Measurements from ENCODE around the gene CLTCL1. TPM values are rescaled to one million over a fixed set of nuclear protein-coding genes. Genes with fewer than 3 reads are reported as not detected.

Gene CLTCL1
- total RNA-seq, 1 experiment from 2014 or later = 5.8 TPM

- no peak for DNase-seq (ENCODE audit: low spot score)
Observed at GRCh38 chr22:19244600-19245352, 46.7 kb downstream of the CLTCL1 start.

GRCh38 chr22:19242699-19243098 is 48.8 kb downstream of the CLTCL1 start:
- no peak for DNase-seq (ENCODE audit: low spot score)

- no peak for DNase-seq (ENCODE audit: low spot score)
Observed at GRCh38 chr22:19241593-19241906, 50.0 kb downstream of the CLTCL1 start.

- DNase-seq (ENCODE audit: low spot score) = no peak
Observed at GRCh38 chr22:19240813-19241592, 50.5 kb downstream of the CLTCL1 start.

GRCh38 chr22:19239464-19239863 is 52.1 kb downstream of the CLTCL1 start:
- DNase-seq (ENCODE audit: low spot score) = no peak

GRCh38 chr22:19238900-19239299 is 52.6 kb downstream of the CLTCL1 start:
- DNase-seq (ENCODE audit: low spot score) = no peak

- DNase-seq (ENCODE audit: low spot score) = no peak
Observed at GRCh38 chr22:19235874-19236273, 55.6 kb downstream of the CLTCL1 start.

- no peak for DNase-seq (ENCODE audit: low spot score)
Observed at GRCh38 chr22:19234126-19234896, 57.2 kb downstream of the CLTCL1 start.

GRCh38 chr22:19233189-19233661 is 58.3 kb downstream of the CLTCL1 start:
- DNase-seq (ENCODE audit: low spot score) = no peak

GRCh38 chr22:19232623-19233022 is 58.9 kb downstream of the CLTCL1 start:
- DNase-seq (ENCODE audit: low spot score) = no peak

- no peak for DNase-seq (ENCODE audit: low spot score)
Observed at GRCh38 chr22:19231986-19232385, 59.5 kb downstream of the CLTCL1 start.

- no peak for DNase-seq (ENCODE audit: low spot score)
Observed at GRCh38 chr22:19229600-19229999, 61.9 kb downstream of the CLTCL1 start.

- DNase-seq (ENCODE audit: low spot score) = no peak
Observed at GRCh38 chr22:19228179-19228578, 63.3 kb downstream of the CLTCL1 start.

- no peak for DNase-seq (ENCODE audit: low spot score)
Observed at GRCh38 chr22:19226428-19226827, 65.1 kb downstream of the CLTCL1 start.

- DNase-seq (ENCODE audit: low spot score) = no peak
Observed at GRCh38 chr22:19225560-19225959, 66.0 kb downstream of the CLTCL1 start.

GRCh38 chr22:19224985-19225384 is 66.5 kb downstream of the CLTCL1 start:
- no peak for DNase-seq (ENCODE audit: low spot score)

- no peak for DNase-seq (ENCODE audit: low spot score)
Observed at GRCh38 chr22:19224557-19224956, 67.0 kb downstream of the CLTCL1 start.

GRCh38 chr22:19223617-19224016 is 67.9 kb downstream of the CLTCL1 start:
- no peak for DNase-seq (ENCODE audit: low spot score)

- DNase-seq (ENCODE audit: low spot score) = no peak
Observed at GRCh38 chr22:19223110-19223509, 68.4 kb downstream of the CLTCL1 start.

- no peak for DNase-seq (ENCODE audit: low spot score)
Observed at GRCh38 chr22:19222242-19223005, 69.1 kb downstream of the CLTCL1 start.

GRCh38 chr22:19220867-19221266 is 70.7 kb downstream of the CLTCL1 start:
- no peak for DNase-seq (ENCODE audit: low spot score)

Measured in H4 (cell line).